K562 (cell line): ENCODE measurements around the gene BLM. TPM values are rescaled to one million over a fixed set of nuclear protein-coding genes. Genes with fewer than 3 reads are reported as not detected.

Experiments
- ATAC-seq: fragments of 200-7000 bp; cut with Tn5 transposase; 3 replicates; pipeline ENCODE4 v1.9.1; 2020; ENCODE audit warnings: moderate library complexity
- BruUV-seq: library from RNA; stranded (reverse); fragments of 400-500 nt; replicated peaks from 2 replicates; lab custom pipeline; 2021; lab: Mats Ljungman, UMichigan
- CTCF ChIA-PET: fragments of 300-600 bp; formaldehyde crosslinking; extraction: SDS; loops from one replicate; lab custom pipeline; 2021; ENCODE audit warnings: low intra/inter-chr PET ratio; lab: Yijun Ruan, JAX
- POLR2A ChIA-PET: fragments of 300-600, 350-650 bp; sonication (Branson Sonifier 250); formaldehyde crosslinking; extraction: SDS; loops from one replicate; lab custom pipeline; 2021; ENCODE audit warnings: antibody characterized with exemption, inconsistent platforms; lab: Yijun Ruan, JAX
- DNase-seq, 4 experiments: peaks; one replicate each; pipeline versions ENCODE4 v3.0.0 to v3.0.0-alpha.2; 2011 to 2018; ENCODE audit warnings: low spot score in 3 of 4, mixed read lengths in 3 of 4; ENCODE audit errors: extremely low read depth in 1 of 4
- FAIRE-seq: peaks from 2 replicates; lab custom pipeline; 2011; peaks lifted over from hg19 to GRCh38; lab: Jason Lieb, UNC
- H2AFZ ChIP-seq: 2 replicates; pipeline ENCODE4 v1.6.0; 2011; ENCODE audit warnings: low read depth, low read length, control low read depth, inconsistent platforms
- H3K27ac ChIP-seq: fragments of 200-600 bp; 3 replicates; pipeline ENCODE4 v1.8.0; 2011; ENCODE audit warnings: low read depth, mild to moderate bottlenecking, control low read depth, inconsistent platforms, low read length, moderate library complexity, mixed read lengths; ENCODE audit errors: extremely low read depth
- H3K27me3 ChIP-seq, 2 experiments: fragments of 300-600 bp in 1 of 2; 2 replicates in 1 of 2; 3 replicates in 1 of 2; pipeline versions ENCODE4 v1.6.0 to v1.8.0; 2011; ENCODE audit warnings: inconsistent platforms in 2 of 2, low read length in 2 of 2, mild to moderate bottlenecking in 1 of 2, mixed read lengths in 1 of 2, moderate library complexity in 1 of 2; ENCODE audit not compliant: control insufficient read depth in 2 of 2, insufficient read depth in 2 of 2
- H3K36me3 ChIP-seq: fragments of 300-600 bp; 3 replicates; pipeline ENCODE4 v1.8.0; 2011; ENCODE audit warnings: mild to moderate bottlenecking, low read length, inconsistent platforms; ENCODE audit not compliant: control insufficient read depth, insufficient read depth
- H3K4me1 ChIP-seq, 2 experiments: fragments of 200-600 bp in 1 of 2; replicated peaks in 1 of 2; 2 replicates in 1 of 2; 3 replicates in 1 of 2; pipeline versions ENCODE4 v1.5.1 to v1.8.0; 2011; ENCODE audit warnings: inconsistent platforms in 2 of 2, low read length in 2 of 2, mild to moderate bottlenecking in 1 of 2, mixed read lengths in 1 of 2, moderate library complexity in 1 of 2; ENCODE audit not compliant: control insufficient read depth in 2 of 2, insufficient read depth in 2 of 2
- H3K4me2 ChIP-seq: 2 replicates; pipeline ENCODE4 v1.6.1; 2011; ENCODE audit warnings: low read length, control low read depth, inconsistent platforms, mixed read lengths; ENCODE audit not compliant: insufficient read depth
- H3K4me3 ChIP-seq: fragments of 200-600 bp; sonication (generic), shearing (Covaris generic); 2 replicates; pipeline ENCODE4 v1.5.1; 2016; ENCODE audit warnings: control low read depth, inconsistent platforms
- H3K79me2 ChIP-seq: fragments of 200-600 bp; 3 replicates; pipeline ENCODE4 v1.8.0; 2011; ENCODE audit warnings: low read length, inconsistent platforms; ENCODE audit not compliant: control insufficient read depth, insufficient read depth
- H3K9ac ChIP-seq, 2 experiments: 2 replicates each; pipeline versions ENCODE4 v1.6.0 to v1.6.1; 2011; ENCODE audit warnings: low read depth in 2 of 2, low read length in 2 of 2, control low read depth in 1 of 2, inconsistent platforms in 1 of 2, mild to moderate bottlenecking in 1 of 2, mixed read lengths in 1 of 2; ENCODE audit not compliant: insufficient read depth in 1 of 2
- H3K9me1 ChIP-seq: one replicate; pipeline ENCODE4 v1.6.0; 2011; ENCODE audit warnings: inconsistent platforms, mild to moderate bottlenecking, low read length, moderate library complexity; ENCODE audit not compliant: control insufficient read depth, insufficient read depth
- H3K9me3 ChIP-seq: replicated peaks from 2 replicates; pipeline ENCODE4 v1.5.1; 2011; ENCODE audit warnings: low read depth, low read length, inconsistent platforms; ENCODE audit not compliant: control insufficient read depth, insufficient read depth
- H4K20me1 ChIP-seq: replicated peaks from 2 replicates; pipeline ENCODE4 v1.6.1; 2011; ENCODE audit warnings: low read length, inconsistent platforms, mixed read lengths; ENCODE audit not compliant: control insufficient read depth, insufficient read depth
- ADNP ChIP-seq: fragments of 200-800 bp; sonication (Bioruptor generic); IDR thresholded peaks from 2 replicates; pipeline ENCODE4 v1.6.1; 2016; ENCODE audit warnings: missing genetic modification characterization, missing compliant biosample characterization
- EHMT2 ChIP-seq: fragments of 450-650 bp; IDR thresholded peaks from 2 replicates; pipeline ENCODE4 v1.6.1; 2018; ENCODE audit warnings: antibody characterized with exemption
- FOS ChIP-seq: IDR thresholded peaks from 3 replicates; pipeline ENCODE4 v1.6.1; 2011; ENCODE audit not compliant: insufficient read length; ENCODE audit errors: extremely low read depth
- HDAC3 ChIP-seq: fragments of 450-650 bp; IDR thresholded peaks from 2 replicates; pipeline ENCODE4 v1.6.1; 2018; ENCODE audit warnings: borderline replicate concordance, mild to moderate bottlenecking, moderate library complexity; ENCODE audit not compliant: partially characterized antibody
- L3MBTL2 ChIP-seq: fragments of 450-650 bp; IDR thresholded peaks from 2 replicates; pipeline ENCODE4 v1.6.1; 2016; ENCODE audit warnings: mild to moderate bottlenecking, moderate library complexity
- LEF1 ChIP-seq: fragments of 450-650 bp; IDR thresholded peaks from 2 replicates; pipeline ENCODE4 v1.6.1; 2016; ENCODE audit warnings: mild to moderate bottlenecking
- PRDM10 ChIP-seq: fragments of 450-650 bp; IDR thresholded peaks from 2 replicates; pipeline ENCODE4 v1.6.1; 2018; ENCODE audit not compliant: partially characterized antibody
- PTRF ChIP-seq: fragments of 450-650 bp; IDR thresholded peaks from 2 replicates; pipeline ENCODE4 v1.6.1; 2016; ENCODE audit warnings: mild to moderate bottlenecking, missing genetic modification characterization, missing compliant biosample characterization
- RBM17 ChIP-seq: fragments of 200-400 bp; formaldehyde crosslinking; IDR thresholded peaks from 2 replicates; pipeline ENCODE4 v1.6.1; 2017; ENCODE audit warnings: low read depth, mild to moderate bottlenecking, low read length, borderline replicate concordance
- SPI1 ChIP-seq: IDR thresholded peaks from 2 replicates; pipeline ENCODE4 v1.6.1; 2011; ENCODE audit warnings: low read depth, low read length, control low read depth, borderline replicate concordance
- SREBF2 ChIP-seq: sonication (generic); formaldehyde crosslinking; IDR thresholded peaks from 2 replicates; pipeline ENCODE4 v1.4.0; 2020; ENCODE audit warnings: mild to moderate bottlenecking, missing genetic modification reagents
- TRIM25 ChIP-seq: fragments of 450-650 bp; IDR thresholded peaks from 2 replicates; pipeline ENCODE4 v1.7.0; 2016; ENCODE audit warnings: borderline replicate concordance
- VEZF1 ChIP-seq: fragments of 200-800 bp; sonication (Bioruptor generic); IDR thresholded peaks from 2 replicates; pipeline ENCODE4 v1.6.1; 2017; ENCODE audit warnings: missing genetic modification characterization, missing compliant biosample characterization
- ZNF197 ChIP-seq: fragments of 200-800 bp; sonication (Bioruptor generic); IDR thresholded peaks from 2 replicates; pipeline ENCODE4 v1.6.1; 2016; ENCODE audit warnings: low read depth, missing genetic modification characterization, missing compliant biosample characterization
- ZNF668 ChIP-seq: fragments of 250-450 bp; sonication (Bioruptor Pico); IDR thresholded peaks from 2 replicates; pipeline ENCODE4 v1.8.0; 2022; ENCODE audit warnings: mild to moderate bottlenecking, inconsistent platforms
- WGBS: fragments of 100-300 bp; shearing (Covaris generic); methylation state at CpG from one replicate; pipeline ENCODE4 v1.1.6; 2016; ENCODE audit warnings: low coverage, mixed read lengths; ENCODE audit not compliant: insufficient coverage; ENCODE audit errors: missing lambda C conversion rate; 5-methylcytosine and 5-hydroxymethylcytosine counted together
- in situ Hi-C: fragments of 300-500 bp; cut with MboI; formaldehyde crosslinking; loops from 4 replicates; pipeline ENCODE4 v1.15.0; 2018; ENCODE audit warnings: inconsistent platforms, mixed read lengths
- intact Hi-C: fragments of 100-400 bp; cut with micrococcal nuclease; formaldehyde crosslinking; loops from 2 replicates; pipeline ENCODE4 v1.14.2; 2022
- polyA plus RNA-seq, 8 experiments: library from polyadenylated mRNA; depleted of rRNA in 4 of 8; stranded (reverse) in 5 of 8; unstranded in 3 of 8; fragments of >200 nt; fragmentation: Nextera tagmentation in 2 of 8; fragmentation: Illumina TruSeq in 1 of 8; extraction: Ambion mirVana in 2 of 8; extraction: Trizol in 1 of 8; gene quantifications; 2 replicates each; pipeline versions ENCODE4 v1.2.1 to v1.2.3, GENCODE V29; 2011 to 2014; ENCODE audit warnings: inconsistent platforms in 1 of 8, missing spikeins in 1 of 8
- total RNA-seq, 7 experiments: library from RNA; depleted of rRNA in 6 of 7; stranded (reverse); fragments of >200 nt in 6 of 7; fragmentation: Illumina TruSeq in 2 of 7; extraction: Trizol in 2 of 7; gene quantifications; 2 replicates each; pipeline versions ENCODE4 v1.2.1 to v1.2.3, GENCODE V29; 2011 to 2021; ENCODE audit warnings: low replicate concordance in 1 of 7

BLM gene
- total and polyA plus RNA-seq, 9 of the 15 experiments (the other 6 are each of a cell fraction or from before 2014, with no cell fraction given) = 21.0 to 56.0 (median 43.9) TPM

DNA sequence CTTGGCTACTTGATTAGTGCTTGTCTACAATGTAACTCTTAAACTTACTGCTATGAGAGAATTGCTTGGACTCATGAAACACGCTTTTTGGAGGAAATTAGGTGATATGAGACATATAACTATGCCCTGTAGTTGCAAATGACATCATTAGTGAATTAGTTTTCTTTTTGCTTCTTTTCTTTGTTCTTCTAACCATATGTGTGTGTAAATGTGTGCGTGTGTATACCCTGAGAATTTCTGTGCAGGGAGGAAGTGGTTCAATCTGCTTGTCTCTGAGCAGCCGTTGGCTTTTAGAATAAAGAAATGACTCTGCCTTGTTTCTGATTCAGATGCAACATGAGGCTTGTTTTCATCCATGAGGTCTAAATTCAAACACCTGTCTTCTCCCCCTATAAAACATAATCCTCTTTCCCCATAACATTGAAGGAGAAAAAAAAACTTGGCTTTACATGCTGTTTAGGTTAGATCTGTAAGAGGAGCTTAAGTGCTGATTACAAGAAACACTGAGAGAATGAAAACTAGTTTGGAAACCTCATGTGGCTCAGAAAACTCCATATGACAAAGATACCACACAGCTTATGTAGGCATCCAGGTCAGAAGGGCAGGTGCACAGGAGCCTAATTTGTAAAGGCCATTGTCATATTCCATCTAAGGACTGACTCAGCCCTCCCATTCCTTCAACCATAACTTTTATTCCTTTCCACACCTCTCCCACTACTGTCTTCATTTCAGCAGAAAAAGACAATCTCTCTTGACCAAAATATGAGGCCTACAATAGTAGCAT is 30.5 kb upstream of the BLM start:
- DNase-seq (no peak), ATAC-seq (peak; percentile 51), FAIRE-seq (peak; percentile 57)
- H3K4me3 ChIP-seq = no peak overlapping the region
- no peaks in the 10 kb centered on the region for H3K27me3 ChIP-seq
- POLR2A ChIA-PET = interaction anchor here (0.5 to 0.9 kb wide), 3 partner anchors 10 to 19 kb away, joined by 3 to 4 read pairs (median 3); no protein-coding TSS in a partner anchor
- in situ Hi-C loops (no loop called here), intact Hi-C loops (no loop called here)
- no peaks in the 10 kb centered on the region; the same call in 2 of the 3 replicates for H3K36me3 ChIP-seq
- no peaks in the 10 kb centered on the region for H4K20me1 ChIP-seq
- no peaks in the 10 kb centered on the region for H3K9me1 ChIP-seq
- H2AFZ ChIP-seq = peak overlapping the region; percentile 73
- H3K9me3 ChIP-seq = no peaks in the 10 kb centered on the region; the same call in 1 of the 2 replicates
- H3K79me2 ChIP-seq = no peaks in the 10 kb centered on the region
- WGBS = 43% methylated on average over 3 of the region's 3 CpGs
- CTCF ChIA-PET = no interaction called here
- no TSS peak for BruUV-seq
- peak overlapping the region; percentile 49; the same call in 2 of the 3 replicates for H3K27ac ChIP-seq
- H3K4me1 ChIP-seq = peaks cover 4 to 21% of the 10 kb centered on the region in 2 experiments; a peak in 4 of 5 replicates
- H3K9ac ChIP-seq = no peak overlapping the region; a peak in 1 of 4 replicates
- no peak overlapping the region for H3K4me2 ChIP-seq
- peak; percentile 34 for TF ChIP-seq PRDM10
- TF ChIP-seq EHMT2 = no peak
- TF ChIP-seq RBM17 = no peak
- TF ChIP-seq TRIM25 = no peak
- peak; percentile 17; the same call in 1 of the 2 replicates for TF ChIP-seq ZNF197 (CRISPR knock-in tag)
- no peak for TF ChIP-seq VEZF1 (CRISPR knock-in tag)
- TF ChIP-seq SPI1 = peak; percentile 76; the same call in 1 of the 2 replicates
- TF ChIP-seq HDAC3 = no peak
- TF ChIP-seq SREBF2 = no peak
- TF ChIP-seq ADNP (tag) = 0 out of 2 replicates have a peak, but pooled peaks have one; percentile 52
- TF ChIP-seq FOS = no peak
- TF ChIP-seq ZNF668 = no peak
- TF ChIP-seq PTRF (tag) = no peak
- TF ChIP-seq L3MBTL2 = 0 out of 2 replicates have a peak, but pooled peaks have one; percentile 4
- no peak for TF ChIP-seq LEF1
